NOMO-1 (cell line): ENCODE results near the gene ALK.

Experiments
- DNase-seq, 2 experiments: peaks; one replicate each; lab custom pipeline; 2025; ENCODE audit not compliant: unreplicated experiment in 2 of 2; lab: John Stamatoyannopoulos, UW

The ALK gene

GRCh38 chr2:29240601-29241000 is 680.8 kb downstream of the ALK start:
- no peak for DNase-seq

DNA sequence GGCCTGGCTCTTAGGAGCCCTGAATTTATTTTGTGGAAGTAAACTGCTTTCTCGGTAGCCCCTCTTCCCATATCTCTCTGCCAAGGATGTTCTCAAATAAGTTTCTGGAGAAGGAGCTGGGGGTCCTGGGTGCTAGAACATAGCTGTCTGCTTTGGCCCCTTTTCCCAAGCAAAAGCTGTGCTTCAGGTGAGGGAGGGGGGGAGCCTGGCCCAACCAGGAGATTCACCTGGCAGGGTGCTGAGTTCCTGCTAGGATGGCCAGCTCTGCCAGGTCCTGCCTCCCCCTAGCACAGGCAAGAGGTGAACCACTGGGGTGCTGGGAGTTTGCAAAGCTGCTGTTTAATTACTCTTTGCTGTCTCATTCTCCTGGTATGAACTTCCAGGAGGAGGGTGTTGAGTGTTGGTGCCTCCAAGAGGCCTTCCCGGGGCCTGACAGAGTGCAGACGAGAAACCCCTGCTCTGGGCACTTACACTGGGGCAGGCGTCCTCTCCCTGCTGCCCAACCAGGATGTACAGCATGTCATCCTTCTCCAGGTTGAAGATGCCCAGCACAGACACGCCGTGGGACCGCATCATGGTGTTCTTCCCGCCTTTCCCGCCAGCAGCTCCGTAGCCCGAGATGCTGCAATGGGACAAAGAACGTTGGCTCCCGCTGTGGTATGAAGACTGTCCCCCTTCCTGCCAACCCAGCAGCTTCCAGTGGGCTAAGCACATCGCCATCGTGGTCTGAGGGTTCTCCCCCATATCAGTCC is 682.0 kb downstream of the ALK start:
- no peak for DNase-seq

- no peak for DNase-seq
Measured at GRCh38 chr2:29238497-29238896, 682.9 kb downstream of the ALK start.

- DNase-seq: no peak
Measured at GRCh38 chr2:29236074-29236473, 685.3 kb downstream of the ALK start.

- no peak for DNase-seq
Measured at GRCh38 chr2:29235411-29235810, 686.0 kb downstream of the ALK start.

GRCh38 chr2:29233428-29233827 is 688.0 kb downstream of the ALK start:
- DNase-seq: no peak

DNA sequence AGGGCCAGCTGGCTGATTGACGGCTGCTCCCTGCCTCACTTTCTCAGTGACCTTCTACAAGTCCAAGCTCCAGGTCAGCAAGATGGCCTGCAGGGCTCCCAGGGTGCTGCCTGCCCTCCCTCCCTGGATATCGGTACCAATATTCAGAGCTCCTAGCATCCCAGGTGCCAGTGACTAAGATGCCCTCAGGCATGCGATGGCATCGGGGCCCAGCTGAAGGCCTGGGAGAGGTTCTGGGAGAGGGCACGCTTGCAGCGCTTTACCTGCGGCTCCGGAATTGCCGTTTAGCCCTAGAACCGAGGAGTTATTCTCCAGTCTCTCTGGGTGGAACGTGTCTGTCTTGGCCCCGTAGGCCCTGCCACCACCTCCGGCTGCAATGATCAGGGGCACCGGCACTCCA is 689.3 kb downstream of the ALK start:
- DNase-seq: no peak

GRCh38 chr2:29229640-29230039 is 691.7 kb downstream of the ALK start:
- DNase-seq: no peak

DNA sequence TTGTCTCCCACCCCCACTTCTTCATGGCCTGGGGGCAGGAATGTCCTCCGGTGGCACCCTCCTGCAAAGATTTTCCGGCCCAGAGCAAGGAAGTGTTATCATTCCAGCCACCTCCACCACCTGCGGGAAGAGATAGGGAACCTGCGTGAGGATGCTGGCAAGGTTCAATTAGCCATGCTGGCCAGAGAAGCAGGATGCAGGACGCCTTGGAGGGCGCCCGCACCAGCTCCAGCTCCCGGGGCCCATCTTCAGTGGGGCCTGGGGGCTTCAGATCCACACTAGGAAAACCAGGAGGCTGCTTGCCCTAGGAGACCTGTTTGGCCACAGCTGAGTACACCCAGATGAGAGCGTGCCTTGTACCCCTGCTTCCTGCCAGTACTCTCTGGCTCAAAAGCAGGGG is 692.4 kb downstream of the ALK start:
- no peak for DNase-seq

GRCh38 chr2:29227935-29228675 is 693.3 kb downstream of the ALK start:
- DNase-seq: no peak

DNA sequence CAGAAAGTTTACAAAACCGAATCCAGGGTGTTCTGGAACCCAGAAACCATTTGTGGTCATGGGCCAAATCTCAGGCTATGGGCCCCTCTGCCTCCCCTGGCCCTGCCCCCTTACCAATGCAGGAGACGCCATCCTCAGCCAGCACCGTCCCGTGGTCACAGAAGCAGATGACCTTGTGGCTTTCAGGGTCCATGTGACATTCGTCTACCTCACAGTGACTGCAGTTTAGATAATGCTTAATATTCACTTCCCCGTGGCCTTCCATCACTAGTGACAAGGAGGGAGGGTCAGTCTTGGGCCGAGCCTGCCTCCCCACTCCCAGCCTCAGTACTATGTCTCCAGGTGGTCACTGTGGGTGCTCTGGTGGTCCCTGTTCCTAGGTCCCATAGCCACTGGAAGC is 694.6 kb downstream of the ALK start:
- DNase-seq: no peak

GRCh38 chr2:29226375-29226774 is 695.0 kb downstream of the ALK start:
- no peak for DNase-seq

- no peak for DNase-seq
Measured at GRCh38 chr2:29225814-29226213, 695.6 kb downstream of the ALK start.

DNA sequence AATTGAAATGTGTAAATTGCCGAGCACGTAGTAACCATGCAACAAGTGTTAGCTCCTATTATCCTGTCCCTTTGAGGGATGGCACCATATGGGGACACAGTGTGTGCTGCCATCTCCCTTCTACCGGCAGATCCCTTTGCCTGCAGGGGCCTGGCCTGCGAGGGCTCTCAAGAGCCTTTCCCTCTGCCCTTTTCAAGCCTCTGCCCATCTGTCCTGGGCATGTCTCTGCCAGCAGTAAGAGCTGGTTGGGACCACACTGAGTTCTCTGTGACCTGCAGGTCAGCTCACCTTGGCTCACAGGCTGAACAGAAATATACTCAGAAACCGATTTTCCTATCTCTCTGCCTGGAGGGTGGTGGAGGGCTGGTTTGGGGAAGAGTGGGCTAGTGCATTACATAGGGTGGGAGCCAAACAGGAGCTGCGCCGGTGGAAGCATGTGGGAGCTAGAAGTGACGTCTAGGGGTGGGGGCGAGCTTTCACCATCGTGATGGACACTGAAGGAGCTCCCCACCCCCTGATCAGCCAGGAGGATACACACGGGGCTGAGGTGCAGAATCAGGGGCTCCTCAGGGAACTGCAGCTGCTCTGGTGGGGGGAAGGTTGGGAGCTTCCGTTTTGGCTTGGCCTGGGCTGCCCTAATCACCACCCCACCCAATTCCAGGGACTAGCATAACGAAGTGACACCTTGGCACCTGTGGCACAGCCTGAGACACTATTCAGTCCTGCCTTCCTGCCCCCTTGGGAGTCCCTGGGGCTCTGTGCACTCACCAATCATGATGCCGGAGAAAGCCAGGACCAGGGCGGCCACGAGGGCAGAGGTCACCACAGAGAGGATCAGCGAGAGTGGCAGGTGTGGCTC is 696.5 kb downstream of the ALK start:
- DNase-seq: no peak

GRCh38 chr2:29223851-29224692 is 697.3 kb downstream of the ALK start:
- DNase-seq: no peak

DNA sequence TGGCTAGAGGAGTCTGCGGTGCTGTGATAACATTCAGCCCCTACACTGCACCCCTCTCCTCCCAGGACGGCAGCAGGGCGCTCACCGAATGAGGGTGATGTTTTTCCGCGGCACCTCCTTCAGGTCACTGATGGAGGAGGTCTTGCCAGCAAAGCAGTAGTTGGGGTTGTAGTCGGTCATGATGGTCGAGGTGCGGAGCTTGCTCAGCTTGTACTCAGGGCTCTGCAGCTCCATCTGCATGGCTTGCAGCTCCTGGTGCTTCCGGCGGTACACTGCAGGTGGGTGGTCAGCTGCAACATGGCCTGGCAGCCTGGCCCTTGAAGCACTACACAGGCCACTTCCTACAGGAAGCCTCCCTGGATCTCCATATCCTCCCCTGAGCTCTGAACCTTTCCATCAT is 698.1 kb downstream of the ALK start:
- DNase-seq: no peak

DNA sequence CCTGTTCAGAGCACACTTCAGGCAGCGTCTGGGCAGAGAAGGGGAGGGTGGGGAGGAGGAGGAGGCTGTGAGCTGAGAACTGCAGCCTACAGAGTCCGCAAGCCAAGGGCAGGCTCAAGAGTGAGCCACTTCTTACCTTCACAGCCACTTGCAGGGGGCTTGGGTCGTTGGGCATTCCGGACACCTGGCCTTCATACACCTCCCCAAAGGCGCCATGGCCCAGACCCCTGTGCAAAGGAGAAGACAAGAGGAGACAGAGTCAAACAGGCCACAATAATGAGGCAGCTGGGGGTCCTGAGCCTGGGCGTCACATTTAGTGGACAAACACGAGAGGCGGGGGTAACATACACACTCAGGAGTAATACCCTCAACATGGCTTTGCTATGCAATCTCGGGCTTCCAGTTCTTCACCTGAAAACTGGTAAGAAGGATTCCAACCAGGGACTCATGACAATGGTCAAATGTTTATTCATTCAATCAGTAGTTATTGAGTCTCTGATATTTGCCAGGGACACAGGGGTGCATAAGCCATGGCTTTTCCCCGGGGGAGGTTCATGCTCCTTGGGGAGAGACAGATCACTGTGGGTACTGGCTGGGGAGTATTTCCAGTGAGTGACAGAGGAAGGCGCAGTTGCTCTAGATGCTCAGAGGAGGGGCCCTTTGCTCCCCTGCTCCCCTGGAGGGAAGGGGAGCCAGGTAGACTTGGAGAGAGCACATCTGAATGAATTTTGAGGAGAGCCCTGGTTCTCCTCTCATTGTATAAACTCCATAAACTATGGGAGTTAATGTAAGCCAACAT is 698.8 kb downstream of the ALK start:
- DNase-seq: no peak

- no peak for DNase-seq
Measured at GRCh38 chr2:29220506-29221270, 700.7 kb downstream of the ALK start.

DNA sequence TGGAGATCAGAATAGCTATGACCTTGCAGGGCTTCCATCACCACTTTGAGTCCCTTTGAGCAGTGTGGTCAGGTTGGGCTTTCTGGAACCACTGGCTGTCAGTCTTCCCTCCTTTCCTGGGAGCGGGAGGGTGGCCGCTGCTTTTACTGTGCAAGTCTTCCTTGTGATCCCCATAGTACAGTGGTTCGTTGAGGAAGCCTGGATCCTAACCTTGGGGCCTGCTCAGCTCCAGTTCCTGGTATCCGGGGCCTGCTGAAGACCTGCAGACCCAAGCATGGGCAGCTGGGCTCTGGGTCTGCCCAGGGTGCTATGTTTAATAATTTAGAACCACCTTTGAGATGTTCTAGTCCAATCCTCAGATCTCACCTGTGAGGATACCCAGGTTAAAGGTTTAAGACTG is 702.0 kb downstream of the ALK start:
- DNase-seq: no peak
